Stimulated activated naive B cell treated with anti-CD40 and anti-IgM and Interleukin-4, amounts not matched to agents 10 μg/mL and 1 μg/mL and 100 μg/mL, for 72 hours (primary cell): ENCODE measurements around the gene TFAP2D.

Experiments
- ATAC-seq, 2 donors: fragments of 150-1000 bp; cut with Tn5 transposase; replicated peaks; 2 replicates each; pipeline ENCODE4 v1.10.0; 2021; ENCODE audit warnings: moderate library complexity in 1 of 2
- DNase-seq: peaks from one replicate; pipeline ENCODE4 v3.0.0; 2021
- H3K27ac Mint-ChIP-seq: one replicate; pipeline ENCODE4 v1.8.0; 2022; ENCODE audit warnings: mild to moderate bottlenecking, mixed read lengths
- H3K27me3 Mint-ChIP-seq, 2 donors: one replicate each; pipeline ENCODE4 v1.8.0; 2022; ENCODE audit warnings: mixed read lengths in 2 of 2
- H3K36me3 Mint-ChIP-seq, 2 donors: one replicate each; pipeline ENCODE4 v1.8.0; 2022; ENCODE audit warnings: mixed read lengths in 2 of 2, mild to moderate bottlenecking in 1 of 2
- H3K4me1 Mint-ChIP-seq, 2 donors: one replicate each; pipeline ENCODE4 v1.8.0; 2022; ENCODE audit warnings: mixed read lengths in 2 of 2, mild to moderate bottlenecking in 1 of 2
- H3K4me3 Mint-ChIP-seq, 2 donors: one replicate each; pipeline ENCODE4 v1.8.0; 2022; ENCODE audit warnings: mild to moderate bottlenecking in 2 of 2, mixed read lengths in 2 of 2, moderate library complexity in 1 of 2
- H3K9me3 Mint-ChIP-seq, 2 donors: one replicate each; pipeline ENCODE4 v1.8.0; 2022; ENCODE audit warnings: mixed read lengths in 2 of 2, mild to moderate bottlenecking in 1 of 2

The TFAP2D gene

DNA sequence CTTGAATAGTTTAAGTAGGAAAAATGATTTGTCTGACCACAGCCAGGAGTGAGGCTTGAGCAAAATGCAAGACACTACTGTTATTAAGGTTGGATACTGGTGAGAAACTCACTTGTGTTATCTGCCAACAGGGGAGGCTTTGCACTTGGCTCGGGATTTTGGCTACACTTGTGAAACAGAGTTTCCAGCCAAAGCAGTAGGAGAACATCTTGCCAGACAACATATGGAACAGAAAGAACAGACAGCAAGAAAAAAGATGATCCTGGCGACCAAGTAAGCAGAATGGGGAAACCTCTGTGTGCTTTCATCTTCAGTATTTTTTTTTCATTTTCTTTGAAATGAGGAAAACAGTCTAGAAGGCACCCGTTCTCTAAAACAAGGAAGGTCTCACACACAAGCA, 31.6 kb downstream of the TFAP2D start:
- Mint-ChIP-seq H3K27ac (no peak overlapping the region), H3K4me3 (no peak overlapping the region), H3K9me3 (no peaks in the 10 kb centered on the region), H3K36me3 (no peaks in the 10 kb centered on the region), H3K4me1 (no peaks in the 10 kb centered on the region), H3K27me3 (no peaks in the 10 kb centered on the region)
- DNase-seq (no peak), ATAC-seq (no peak)

DNA sequence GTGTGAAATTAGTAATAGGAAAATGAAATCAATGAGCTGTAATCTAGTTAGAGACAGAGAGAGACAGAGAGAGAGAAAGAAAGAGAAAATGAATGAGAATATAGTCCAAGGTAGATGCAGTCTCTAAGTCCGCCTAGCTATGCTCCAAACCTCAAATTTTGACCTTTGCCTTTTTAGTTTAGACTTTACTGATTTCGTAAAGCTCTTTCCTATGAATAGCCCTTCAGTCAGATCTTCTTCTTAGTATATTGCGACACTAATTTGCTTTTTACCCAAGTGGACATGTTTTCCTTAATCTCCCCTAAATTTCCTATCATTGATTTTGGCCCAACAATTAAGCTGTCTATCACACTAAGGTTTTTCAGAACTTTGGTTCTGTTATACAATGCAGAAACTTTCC, 49.5 kb downstream of the TFAP2D start:
- H3K27ac Mint-ChIP-seq = no peak overlapping the region
- H3K4me1 Mint-ChIP-seq = no peaks in the 10 kb centered on the region
- no peaks in the 10 kb centered on the region for H3K27me3 Mint-ChIP-seq
- no peak overlapping the region for H3K4me3 Mint-ChIP-seq
- H3K9me3 Mint-ChIP-seq = peaks cover 0 to 1% of the 10 kb centered on the region in 2 donors
- DNase-seq (no peak), ATAC-seq (no peak)
- H3K36me3 Mint-ChIP-seq = no peaks in the 10 kb centered on the region

DNA sequence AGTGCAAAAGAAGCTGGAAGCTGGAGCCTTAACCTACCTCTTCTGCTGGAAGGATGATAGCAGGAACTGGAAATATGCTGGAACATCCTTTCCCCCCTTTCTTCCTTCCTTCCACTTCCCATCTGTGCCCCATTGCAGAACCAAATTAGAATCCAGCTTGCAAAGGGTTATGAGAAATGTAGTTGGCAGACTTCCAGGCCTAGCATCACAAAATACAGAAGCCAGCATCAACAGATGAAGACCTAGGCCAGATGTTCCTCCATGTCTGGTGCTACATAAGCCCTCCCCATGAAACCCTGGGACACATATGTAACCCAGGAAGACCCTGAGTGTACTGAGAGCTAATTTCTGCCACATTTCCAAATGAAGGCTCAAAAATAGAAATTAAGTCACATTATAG, 65.4 kb downstream of the TFAP2D start:
- no peaks in the 10 kb centered on the region for H3K9me3 Mint-ChIP-seq
- peaks cover 0 to 6% of the 10 kb centered on the region in 2 donors for H3K27me3 Mint-ChIP-seq
- DNase-seq = no peak
- H3K27ac Mint-ChIP-seq = no peak overlapping the region
- no peak overlapping the region for H3K4me3 Mint-ChIP-seq
- no peaks in the 10 kb centered on the region for H3K36me3 Mint-ChIP-seq
- ATAC-seq = no peak
- H3K4me1 Mint-ChIP-seq = no peaks in the 10 kb centered on the region

DNA sequence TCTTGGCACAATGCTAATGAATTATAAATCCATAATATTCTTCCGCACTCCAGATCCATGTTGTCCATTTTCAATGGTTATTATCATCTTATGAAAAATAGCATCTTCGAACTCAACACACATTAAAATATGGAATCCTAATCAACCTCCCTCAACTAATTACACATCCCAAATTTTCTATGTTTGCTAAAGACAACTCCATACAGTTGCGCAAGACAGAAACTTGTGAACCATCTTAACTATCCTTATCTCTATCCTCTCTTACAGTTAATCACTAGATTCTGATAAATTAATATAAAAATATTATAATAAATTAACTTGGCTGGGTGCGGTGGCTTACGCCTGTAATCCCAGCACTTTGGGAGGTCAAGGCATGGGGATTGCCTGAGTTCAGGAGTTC, 67.1 kb downstream of the TFAP2D start:
- no peaks in the 10 kb centered on the region for H3K36me3 Mint-ChIP-seq
- no peaks in the 10 kb centered on the region for H3K4me1 Mint-ChIP-seq
- DNase-seq = no peak
- H3K9me3 Mint-ChIP-seq = no peaks in the 10 kb centered on the region
- no peak overlapping the region for H3K27ac Mint-ChIP-seq
- ATAC-seq = no peak
- H3K27me3 Mint-ChIP-seq = peaks cover 0 to 6% of the 10 kb centered on the region in 2 donors
- H3K4me3 Mint-ChIP-seq = no peak overlapping the region

DNA sequence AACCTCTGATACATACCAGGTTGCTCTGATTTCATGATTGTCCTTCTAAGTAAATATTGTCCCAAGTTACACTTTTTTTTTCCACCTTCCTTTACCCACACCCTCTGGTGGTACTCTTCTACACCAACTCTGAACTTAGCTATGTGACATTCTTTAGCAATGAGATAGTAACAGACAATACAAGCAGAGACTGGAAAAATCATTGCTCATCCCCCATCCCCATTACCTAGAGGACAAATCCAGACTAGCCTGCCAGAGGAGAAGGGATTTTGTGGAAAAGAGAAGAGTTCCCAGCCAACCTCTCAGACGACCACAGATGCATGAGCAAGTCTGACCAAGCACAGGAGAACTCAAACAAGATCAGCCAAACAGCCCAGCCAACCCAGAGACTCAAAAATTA, 72.6 kb downstream of the TFAP2D start:
- H3K27me3 Mint-ChIP-seq = peaks cover 4 to 6% of the 10 kb centered on the region in 2 donors
- H3K27ac Mint-ChIP-seq = no peak overlapping the region
- H3K9me3 Mint-ChIP-seq = no peaks in the 10 kb centered on the region
- ATAC-seq = no peak
- no peak for DNase-seq
- no peaks in the 10 kb centered on the region for H3K36me3 Mint-ChIP-seq
- no peak overlapping the region for H3K4me3 Mint-ChIP-seq
- no peaks in the 10 kb centered on the region for H3K4me1 Mint-ChIP-seq

DNA sequence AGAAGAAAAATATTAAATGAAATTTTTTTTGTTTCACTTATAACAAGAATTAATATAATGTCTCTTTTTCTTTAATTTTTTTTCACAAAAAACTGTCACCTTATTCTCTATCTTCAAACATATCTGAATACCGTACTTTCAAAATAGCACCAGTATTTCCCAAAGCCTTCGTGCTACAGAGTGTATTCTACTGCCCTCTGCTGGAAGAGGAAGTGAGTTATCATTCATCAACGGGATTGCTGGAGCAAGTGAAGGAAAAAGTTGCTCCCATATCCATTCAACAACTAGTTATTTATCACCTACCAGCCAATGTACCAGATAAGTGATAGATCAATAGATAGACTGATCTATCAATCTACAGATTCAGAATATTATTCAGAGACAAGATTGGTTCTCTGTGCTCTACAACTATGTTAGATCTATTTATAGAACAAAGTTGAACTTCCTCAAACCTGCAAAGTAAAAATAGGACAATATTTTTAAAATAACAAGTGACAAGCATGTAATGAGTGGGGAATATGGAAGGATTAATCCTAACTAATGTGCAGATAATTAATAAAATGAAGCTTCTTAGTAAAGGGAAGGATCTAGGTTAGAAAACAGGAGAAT, 78.7 kb downstream of the TFAP2D start:
- peaks cover 6 to 7% of the 10 kb centered on the region in 2 donors for H3K27me3 Mint-ChIP-seq
- H3K27ac Mint-ChIP-seq = no peak overlapping the region
- no peak overlapping the region for H3K4me3 Mint-ChIP-seq
- peaks cover 0 to 4% of the 10 kb centered on the region in 2 donors for H3K4me1 Mint-ChIP-seq
- no peaks in the 10 kb centered on the region for H3K36me3 Mint-ChIP-seq
- no peak for ATAC-seq
- peaks cover 0 to 1% of the 10 kb centered on the region in 2 donors for H3K9me3 Mint-ChIP-seq
- no peak for DNase-seq

DNA sequence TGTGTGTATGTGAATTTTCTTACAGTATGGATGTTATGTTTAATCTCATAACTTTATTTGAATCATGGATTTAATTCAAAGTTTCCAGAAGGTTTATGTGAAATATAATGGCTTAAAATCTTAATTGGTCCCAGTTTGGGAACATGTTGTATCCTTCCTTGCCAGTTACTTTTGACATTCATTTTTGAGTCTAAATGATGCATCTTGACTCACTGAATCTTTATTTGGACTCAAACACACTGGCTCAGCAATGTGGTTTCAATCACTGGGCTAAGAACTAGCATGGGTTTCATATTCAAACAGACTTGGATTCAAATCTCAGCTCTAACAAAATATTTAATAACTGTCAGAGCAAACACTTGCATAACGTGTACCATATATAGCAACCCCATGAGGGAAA, 79.4 kb downstream of the TFAP2D start:
- H3K27me3 Mint-ChIP-seq = peaks cover under 1 to 7% of the 10 kb centered on the region in 2 donors
- H3K9me3 Mint-ChIP-seq = peaks cover 0 to 1% of the 10 kb centered on the region in 2 donors
- ATAC-seq = no peak
- H3K4me1 Mint-ChIP-seq = peaks cover 0 to 4% of the 10 kb centered on the region in 2 donors
- no peaks in the 10 kb centered on the region for H3K36me3 Mint-ChIP-seq
- no peak for DNase-seq
- H3K4me3 Mint-ChIP-seq = no peak overlapping the region
- H3K27ac Mint-ChIP-seq = no peak overlapping the region

DNA sequence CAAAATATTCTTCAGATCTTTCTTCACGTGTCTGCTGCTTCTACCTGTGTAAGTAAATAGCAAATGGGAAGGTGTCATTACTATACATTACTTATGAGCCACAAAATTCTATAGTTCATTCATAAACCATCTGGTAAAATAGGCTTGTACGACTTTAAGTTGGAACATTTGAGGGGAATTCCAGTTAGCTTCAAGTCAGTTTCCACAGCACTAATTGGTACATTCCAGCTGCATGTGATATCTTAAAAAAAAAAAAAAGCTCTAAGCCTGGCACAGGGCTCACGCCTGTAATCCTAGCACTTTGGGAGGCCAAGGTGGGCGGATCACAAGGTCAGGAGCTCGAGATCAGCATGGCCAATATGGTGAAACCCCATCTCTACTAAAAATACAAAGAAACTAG, 82.2 kb downstream of the TFAP2D start:
- Mint-ChIP-seq H3K9me3 (peaks cover 0 to 1% of the 10 kb centered on the region in 2 donors), H3K4me1 (peaks cover 0 to 4% of the 10 kb centered on the region in 2 donors), H3K4me3 (no peak overlapping the region), H3K27me3 (peaks cover 0 to 4% of the 10 kb centered on the region in 2 donors), H3K27ac (no peak overlapping the region), H3K36me3 (no peaks in the 10 kb centered on the region)
- DNase-seq = no peak
- no peak for ATAC-seq

DNA sequence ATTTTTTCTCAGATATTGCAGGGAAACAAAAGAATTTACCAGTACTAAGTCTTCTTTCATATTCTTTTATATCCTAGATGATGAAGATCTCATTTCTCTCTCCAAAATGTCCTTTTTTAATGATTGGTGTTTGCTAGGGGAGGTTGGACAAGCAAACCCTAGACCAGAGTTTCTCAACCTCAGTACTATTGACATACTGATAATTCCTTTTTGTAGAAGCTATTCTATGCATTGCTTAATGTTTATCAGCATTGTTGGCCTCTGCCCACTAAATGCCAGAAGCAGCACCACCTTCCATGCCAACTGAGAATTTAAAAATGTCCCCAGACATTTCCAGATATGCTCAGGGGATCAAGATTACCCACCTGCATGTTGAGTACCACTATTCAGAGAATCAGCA, 91.0 kb downstream of the TFAP2D start:
- no peaks in the 10 kb centered on the region for H3K36me3 Mint-ChIP-seq
- peaks cover 0 to 6% of the 10 kb centered on the region in 2 donors for H3K27me3 Mint-ChIP-seq
- ATAC-seq (no peak), DNase-seq (no peak)
- H3K4me1 Mint-ChIP-seq = no peaks in the 10 kb centered on the region
- peaks cover 5 to 6% of the 10 kb centered on the region in 2 donors for H3K9me3 Mint-ChIP-seq
- no peak overlapping the region for H3K4me3 Mint-ChIP-seq
- no peak overlapping the region for H3K27ac Mint-ChIP-seq

DNA sequence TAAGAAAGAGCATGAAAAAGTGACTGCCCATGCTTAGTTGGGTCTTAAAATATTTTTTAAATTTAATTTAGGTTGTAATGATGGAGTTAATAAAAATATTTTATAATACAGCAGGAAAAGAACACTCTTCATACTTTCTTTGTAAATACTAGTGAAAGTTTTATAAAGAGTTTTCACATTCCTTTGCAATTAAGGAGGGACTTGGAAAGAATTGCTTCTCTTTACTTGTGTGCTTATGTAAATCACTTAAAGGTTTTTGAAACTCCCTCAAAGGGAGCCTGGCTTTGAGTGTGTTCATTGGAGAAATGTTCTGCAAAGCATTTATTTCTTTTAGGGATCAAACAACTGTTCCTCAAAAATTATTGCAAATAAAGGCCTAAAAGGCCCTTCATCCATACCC, 93.7 kb downstream of the TFAP2D start:
- DNase-seq = no peak
- H3K27me3 Mint-ChIP-seq = peaks cover 4 to 6% of the 10 kb centered on the region in 2 donors

DNA sequence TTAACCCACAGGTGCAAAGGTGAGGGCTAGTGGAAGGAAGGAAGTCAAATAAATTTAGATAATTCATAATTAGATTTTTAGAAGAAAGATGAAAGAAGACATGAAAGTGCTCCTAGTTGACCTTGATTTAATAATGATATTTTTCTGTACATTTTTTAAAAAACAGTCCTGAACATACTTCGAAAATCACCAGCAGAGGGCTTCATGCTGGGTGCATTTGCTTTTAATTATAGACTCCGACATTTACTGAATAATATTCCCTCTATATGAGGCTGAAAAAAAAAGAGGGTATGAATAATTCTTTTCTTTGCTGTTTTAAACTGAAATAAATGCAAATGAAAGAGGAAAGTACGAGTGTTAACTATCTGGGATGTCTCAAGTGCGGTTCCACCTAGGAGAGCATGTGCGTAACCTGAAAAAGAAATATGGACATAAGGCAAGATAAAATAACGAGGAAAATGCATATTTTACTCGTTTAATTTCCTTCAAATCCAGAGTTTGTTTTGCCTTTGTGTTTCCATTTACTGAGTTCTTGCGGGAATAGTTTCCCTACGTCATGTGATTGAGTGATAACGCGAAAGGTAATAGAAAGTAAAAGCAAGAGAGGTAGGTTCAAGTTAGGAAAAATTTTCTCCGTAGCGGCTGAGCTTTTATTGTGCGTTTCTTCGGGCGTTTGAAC, 102.2 kb downstream of the TFAP2D start:
- Mint-ChIP-seq H3K36me3 (no peaks in the 10 kb centered on the region), H3K27ac (peak overlapping the region; percentile 25)

More for the DNA sequence above, 93.7 kb downstream of the TFAP2D start:
- Mint-ChIP-seq H3K9me3 (peaks cover 5 to 6% of the 10 kb centered on the region in 2 donors), H3K27ac (no peak overlapping the region), H3K4me3 (no peak overlapping the region), H3K4me1 (no peaks in the 10 kb centered on the region), H3K36me3 (no peaks in the 10 kb centered on the region)
- no peak for ATAC-seq

DNA sequence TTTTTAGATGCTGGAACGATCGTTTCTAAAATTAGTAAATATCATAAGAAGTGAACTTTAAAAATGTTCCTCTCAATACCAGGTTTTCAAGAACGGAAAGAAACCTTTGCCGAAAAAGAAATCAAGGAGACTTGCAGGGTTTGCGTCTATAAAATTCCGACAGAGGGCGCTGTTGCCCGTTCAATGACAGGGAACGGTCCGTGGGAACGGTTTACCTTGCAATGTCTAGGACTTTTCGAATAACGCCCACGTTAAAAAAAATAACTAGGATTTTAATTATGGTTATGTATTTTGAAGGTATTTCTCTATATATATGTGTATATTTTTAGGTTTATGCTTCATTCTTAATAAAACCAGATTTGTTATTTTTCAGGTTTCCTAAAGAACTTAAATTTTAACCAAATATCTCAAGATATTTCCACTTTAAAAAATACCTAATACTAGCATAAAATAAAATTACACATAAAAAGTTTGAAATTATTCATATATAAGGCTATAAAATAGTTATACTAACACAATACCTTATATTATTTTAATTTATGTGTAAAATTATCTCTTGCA, 102.9 kb downstream of the TFAP2D start:
- H3K27me3 Mint-ChIP-seq = peaks cover 55 to 66% of the 10 kb centered on the region in 2 donors
- no peak overlapping the region for H3K27ac Mint-ChIP-seq
- H3K4me1 Mint-ChIP-seq = peaks cover 11 to 18% of the 10 kb centered on the region in 2 donors
- ATAC-seq (peak; percentile 46 to 65), DNase-seq (peak; percentile 31)
- H3K4me3 Mint-ChIP-seq = peak overlapping the region; percentile 82 to 86
- peaks cover 0 to 2% of the 10 kb centered on the region in 2 donors for H3K9me3 Mint-ChIP-seq
- H3K36me3 Mint-ChIP-seq = no peaks in the 10 kb centered on the region

More for the DNA sequence above, 102.2 kb downstream of the TFAP2D start:
- peaks cover 54 to 60% of the 10 kb centered on the region in 2 donors for H3K27me3 Mint-ChIP-seq
- H3K9me3 Mint-ChIP-seq = peaks cover 0 to 2% of the 10 kb centered on the region in 2 donors
- DNase-seq (no peak), ATAC-seq (peak; percentile 27 to 29)
- peaks cover 9 to 18% of the 10 kb centered on the region in 2 donors for H3K4me1 Mint-ChIP-seq
- H3K4me3 Mint-ChIP-seq = peak overlapping the region; percentile 82 to 86

DNA sequence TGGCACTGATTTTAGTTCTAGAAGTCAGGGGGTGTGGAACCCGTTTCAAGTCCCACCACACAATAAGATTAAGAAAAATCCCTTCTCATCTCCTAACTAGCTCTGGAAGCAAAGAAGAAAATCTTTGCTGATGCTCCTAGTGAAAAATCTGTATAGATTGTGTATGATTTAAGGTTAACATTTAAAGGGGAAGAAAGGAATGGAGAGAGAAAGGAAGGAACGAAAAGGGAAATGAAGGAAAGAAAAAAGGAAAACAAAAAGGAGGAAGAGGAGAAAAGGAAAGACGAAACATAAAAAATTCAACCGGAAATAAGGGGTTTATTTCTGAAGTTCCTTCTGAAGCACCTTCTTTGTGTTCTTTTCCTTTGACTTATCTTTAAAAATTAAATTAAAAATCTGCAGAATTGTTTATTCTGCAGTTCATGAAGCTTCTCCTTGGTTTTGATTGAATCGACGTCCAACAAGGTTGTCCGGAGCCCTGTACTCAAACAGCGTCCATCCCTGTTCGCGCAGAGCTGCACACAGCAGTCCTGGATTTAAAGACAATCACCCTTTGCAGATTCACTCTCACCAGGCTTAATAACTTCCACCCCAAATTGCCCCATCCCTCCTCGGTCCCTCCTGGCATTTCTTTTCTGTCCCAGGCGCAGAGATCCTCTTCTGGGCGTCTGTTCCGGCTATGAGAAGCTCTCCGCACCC, 103.8 kb downstream of the TFAP2D start:
- no peak for DNase-seq
- peaks cover 62 to 75% of the 10 kb centered on the region in 2 donors for H3K27me3 Mint-ChIP-seq
- peaks cover 14 to 23% of the 10 kb centered on the region in 2 donors for H3K4me1 Mint-ChIP-seq
- ATAC-seq = no peak
- H3K9me3 Mint-ChIP-seq = peaks cover 0 to 2% of the 10 kb centered on the region in 2 donors
- no peak overlapping the region for H3K4me3 Mint-ChIP-seq
- no peaks in the 10 kb centered on the region for H3K36me3 Mint-ChIP-seq
- H3K27ac Mint-ChIP-seq = no peak overlapping the region

DNA sequence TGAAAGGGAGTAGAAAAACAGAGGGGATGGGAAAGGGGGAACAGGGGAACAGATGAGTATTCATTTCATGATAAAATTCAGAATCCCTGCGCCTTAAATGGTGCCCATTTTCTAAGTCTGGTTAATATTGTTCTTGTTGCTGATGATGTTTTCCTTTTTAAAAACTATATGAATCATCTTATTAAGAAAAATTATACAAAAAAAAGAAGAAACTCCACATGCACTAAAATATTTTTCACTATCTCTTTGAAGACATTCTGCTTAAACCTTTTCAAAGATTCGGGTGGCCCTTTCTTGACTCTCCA, 104.3 kb downstream of the TFAP2D start:
- no peak overlapping the region for H3K27ac Mint-ChIP-seq
- H3K27me3 Mint-ChIP-seq = peaks cover 66 to 80% of the 10 kb centered on the region in 2 donors
- DNase-seq = no peak
- no peak for ATAC-seq
- peaks cover 14 to 23% of the 10 kb centered on the region in 2 donors for H3K4me1 Mint-ChIP-seq
- H3K36me3 Mint-ChIP-seq = no peaks in the 10 kb centered on the region
- no peak overlapping the region for H3K4me3 Mint-ChIP-seq
- peaks cover 0 to 2% of the 10 kb centered on the region in 2 donors for H3K9me3 Mint-ChIP-seq
